Measurements from ENCODE around the gene SCNN1A.

Gene SCNN1A

GRCh38 chr12:6302621-6303020, 72.7 kb downstream of the SCNN1A start:
- Histone ChIP-seq H3K27ac (no peak overlapping the region), H3K27me3 (replicated peaks) (no peaks in the 10 kb centered on the region), H3K36me3 (replicated peaks) (no peaks in the 10 kb centered on the region), H3K4me3 (ENCODE audit: low read depth, low read length) (no peak overlapping the region)
- TF ChIP-seq CTCF (IDR thresholded peaks at IDR 0.05; ENCODE audit: low read depth, low read length, missing control alignments): no peak
- in situ Hi-C loops (cut with HindIII; ENCODE audit: low pct_ligation_motif_present, low sequenced_read_pairs): no loop called here
- DNase-seq: no peak

GRCh38 chr12:6301721-6302120, 73.6 kb downstream of the SCNN1A start:
- Histone ChIP-seq H3K36me3 (replicated peaks) (no peaks in the 10 kb centered on the region), H3K27me3 (replicated peaks) (no peaks in the 10 kb centered on the region), H3K27ac (no peak overlapping the region), H3K4me3 (ENCODE audit: low read depth, low read length) (no peak overlapping the region)
- in situ Hi-C loops (cut with HindIII; ENCODE audit: low pct_ligation_motif_present, low sequenced_read_pairs): no loop called here
- no peak for DNase-seq
- no peak for TF ChIP-seq CTCF (IDR thresholded peaks at IDR 0.05; ENCODE audit: low read depth, low read length, missing control alignments)

- no peak overlapping the region for H3K4me3 ChIP-seq (ENCODE audit: low read depth, low read length)
- no peak for DNase-seq
- no peaks in the 10 kb centered on the region for H3K27me3 ChIP-seq (replicated peaks)
- H3K27ac ChIP-seq: no peak overlapping the region
- H3K36me3 ChIP-seq (replicated peaks): no peaks in the 10 kb centered on the region
- in situ Hi-C loops (cut with HindIII; ENCODE audit: low pct_ligation_motif_present, low sequenced_read_pairs): no loop called here
- TF ChIP-seq CTCF (IDR thresholded peaks at IDR 0.05; ENCODE audit: low read depth, low read length, missing control alignments): no peak
Observed at GRCh38 chr12:6297170-6297569, 78.2 kb downstream of the SCNN1A start.

Measured in brain microvascular endothelial cell (primary cell).